Upper lobe of left lung (tissue), 4 donors: ENCODE results near the gene REC114.

Experiments
- CTCF ChIP-seq, 6 experiments: fragments of 450-650 bp in 4 of 6; fragments of 200-600 bp in 2 of 6; sonication (generic) in 2 of 6; IDR thresholded peaks; one replicate each; pipeline ENCODE4 v1.5.1; 2016 to 2019; ENCODE audit warnings: antibody characterized with exemption in 6 of 6
- EP300 ChIP-seq, 4 donors: sonication (generic); formaldehyde crosslinking; IDR thresholded peaks; one replicate each; pipeline ENCODE4 v1.5.1; 2017; ENCODE audit warnings: antibody characterized with exemption in 4 of 4, control low read depth in 2 of 4
- POLR2A ChIP-seq, 4 donors: fragments of 450-650 bp; IDR thresholded peaks; one replicate each; pipeline ENCODE4 v1.5.1; 2016 to 2017; ENCODE audit warnings: antibody characterized with exemption in 4 of 4, mild to moderate bottlenecking in 2 of 4
- POLR2AphosphoS5 ChIP-seq, 2 donors: sonication (generic); formaldehyde crosslinking; IDR thresholded peaks; one replicate each; pipeline ENCODE4 v1.5.1; 2017; ENCODE audit warnings: antibody characterized with exemption in 2 of 2

DNA sequence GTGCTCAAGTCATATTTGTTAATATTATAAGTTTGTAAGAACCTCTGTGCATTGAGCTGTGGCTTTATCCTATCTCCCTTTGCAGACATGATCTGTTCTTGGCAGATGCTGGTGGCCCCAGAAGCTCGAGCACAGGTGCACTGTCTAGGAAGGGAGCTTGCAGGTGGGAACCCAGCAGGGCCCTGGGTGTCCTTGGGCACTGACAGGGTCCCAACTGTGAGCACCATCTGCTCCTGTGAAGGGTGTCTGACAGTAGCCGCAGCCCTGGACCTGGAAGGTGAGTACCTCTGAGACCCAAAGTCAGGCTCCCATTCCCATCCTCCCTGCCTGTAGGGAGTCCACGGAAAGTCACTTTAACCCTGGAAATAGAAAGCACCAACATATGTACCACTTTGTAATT is 2.4 kb upstream of the REC114 start:
- no peak for TF ChIP-seq POLR2A (IDR thresholded peaks at IDR 0.05)
- TF ChIP-seq CTCF (IDR thresholded peaks at IDR 0.05), result no peak
- no peak for TF ChIP-seq POLR2AphosphoS5 (IDR thresholded peaks at IDR 0.05)
- TF ChIP-seq EP300 (IDR thresholded peaks at IDR 0.05), result no peak
